ENCODE measurements around the gene FMO1.
"Not testable (repeated sequence)": the region's sequence is repeated elsewhere in the genome, so short reads cannot be mapped to it uniquely, and the experiment has no call there.

The FMO1 gene

GRCh38 chr1:171280599-171280998, 32.3 kb downstream of the FMO1 start:
- Histone ChIP-seq H3K9me3 (ENCODE audit: control insufficient read depth, low read length) (no peaks in the 10 kb centered on the region), H3K4me2 (ENCODE audit: low read length) (no peak overlapping the region), H3K27me3 (ENCODE audit: control insufficient read depth, insufficient read depth, low read length) (no peaks in the 10 kb centered on the region), H3K9ac (no peak overlapping the region), H3K27ac (no peak overlapping the region), H3K4me1 (no peaks in the 10 kb centered on the region), H3K36me3 (ENCODE audit: control insufficient read depth, insufficient read depth, low read length) (no peaks in the 10 kb centered on the region), H2AFZ (no peak overlapping the region), H3K79me2 (no peaks in the 10 kb centered on the region), H3K4me3 (ENCODE audit: low read depth, low read length) (no peak overlapping the region)
- TF ChIP-seq CTCF (IDR thresholded peaks at IDR 0.05) = no peak

GRCh38 chr1:171286032-171286705, 37.9 kb downstream of the FMO1 start:
- no peak overlapping the region for H3K27ac ChIP-seq

GRCh38 chr1:171290621-171291020, 42.3 kb downstream of the FMO1 start:
- no peaks in the 10 kb centered on the region for H3K79me2 ChIP-seq
- H3K4me3 ChIP-seq (ENCODE audit: low read depth, low read length) = no peak overlapping the region
- H3K4me2 ChIP-seq (ENCODE audit: low read length) = no peak overlapping the region
- no peak for TF ChIP-seq CTCF (IDR thresholded peaks at IDR 0.05)
- no peak overlapping the region for H3K9ac ChIP-seq
- no peaks in the 10 kb centered on the region for H3K36me3 ChIP-seq (ENCODE audit: control insufficient read depth, insufficient read depth, low read length)
- H3K27me3 ChIP-seq (ENCODE audit: control insufficient read depth, insufficient read depth, low read length) = no peaks in the 10 kb centered on the region
- H2AFZ ChIP-seq = no peak overlapping the region
- no peaks in the 10 kb centered on the region for H3K9me3 ChIP-seq (ENCODE audit: control insufficient read depth, low read length)
- no peak overlapping the region for H3K27ac ChIP-seq
- H3K4me1 ChIP-seq = no peaks in the 10 kb centered on the region

More at GRCh38 chr1:171286032-171286705, 37.9 kb downstream of the FMO1 start:
- Histone ChIP-seq H3K36me3 (ENCODE audit: control insufficient read depth, insufficient read depth, low read length) (no peaks in the 10 kb centered on the region), H3K79me2 (no peaks in the 10 kb centered on the region), H2AFZ (no peak overlapping the region), H3K4me1 (no peaks in the 10 kb centered on the region), H3K4me3 (ENCODE audit: low read depth, low read length) (no peak overlapping the region), H3K9me3 (ENCODE audit: control insufficient read depth, low read length) (no peaks in the 10 kb centered on the region), H3K27me3 (ENCODE audit: control insufficient read depth, insufficient read depth, low read length) (no peaks in the 10 kb centered on the region), H3K9ac (no peak overlapping the region), H3K4me2 (ENCODE audit: low read length) (no peak overlapping the region)
- no peak for TF ChIP-seq CTCF (IDR thresholded peaks at IDR 0.05)

- no peak overlapping the region for H3K27ac ChIP-seq
- no peak overlapping the region for H3K4me3 ChIP-seq (ENCODE audit: low read depth, low read length)
- no peaks in the 10 kb centered on the region for H3K79me2 ChIP-seq
- H3K36me3 ChIP-seq (ENCODE audit: control insufficient read depth, insufficient read depth, low read length) = no peaks in the 10 kb centered on the region
- H3K9ac ChIP-seq = no peak overlapping the region
- TF ChIP-seq CTCF (IDR thresholded peaks at IDR 0.05) = no peak
- no peaks in the 10 kb centered on the region for H3K27me3 ChIP-seq (ENCODE audit: control insufficient read depth, insufficient read depth, low read length)
- no peak overlapping the region for H2AFZ ChIP-seq
- no peaks in the 10 kb centered on the region for H3K4me1 ChIP-seq
- no peaks in the 10 kb centered on the region for H3K9me3 ChIP-seq (ENCODE audit: control insufficient read depth, low read length)
- H3K4me2 ChIP-seq (ENCODE audit: low read length) = no peak overlapping the region
These were observed 44.5 kb downstream of the FMO1 start for GRCh38 chr1:171292799-171293198.

- not testable (repeated sequence) for H2AFZ ChIP-seq; H3K4me2 ChIP-seq (ENCODE audit: low read length); H3K27ac ChIP-seq; H3K27me3 ChIP-seq (ENCODE audit: control insufficient read depth, insufficient read depth, low read length); H3K4me1 ChIP-seq; H3K36me3 ChIP-seq (ENCODE audit: control insufficient read depth, insufficient read depth, low read length); H3K4me3 ChIP-seq (ENCODE audit: low read depth, low read length); H3K79me2 ChIP-seq; H3K9me3 ChIP-seq (ENCODE audit: control insufficient read depth, low read length); H3K9ac ChIP-seq
These were observed 47.1 kb downstream of the FMO1 start for GRCh38 chr1:171295383-171295782.
